ENCODE results near the gene PABPN1.

PABPN1 gene

GRCh38 chr14:23306412-23307145, 14.7 kb upstream of the PABPN1 start, which contains the start of gene BCL2L2:
Gene BCL2L2 (plus strand): TSS chr14:23306833. CDS start chr14:23307768, 935 bp downstream.
- H2AFZ ChIP-seq (ENCODE audit: low read length), result no peak within 1 kb of the TSS
- H3K36me3 ChIP-seq (replicated peaks; ENCODE audit: insufficient read depth, low read length), result no peaks in the 10 kb centered on the region
- H3K4me1 ChIP-seq (ENCODE audit: low read length), result no peaks in the 10 kb centered on the region
- no peak within 1 kb of the TSS for H3K27ac ChIP-seq (ENCODE audit: low read length)
- H3K4me2 ChIP-seq (ENCODE audit: low read depth, low read length), result no peak within 1 kb of the TSS
- no peaks in the 10 kb centered on the region for H4K20me1 ChIP-seq (ENCODE audit: insufficient read depth, low read length)
- no peaks in the 10 kb centered on the region for H3K9me2 ChIP-seq (replicated peaks; ENCODE audit: insufficient read depth, low read length)
- H3K9me3 ChIP-seq (replicated peaks; ENCODE audit: insufficient read depth, low read length), result no peaks in the 10 kb centered on the region
- no peaks in the 10 kb centered on the region for H3K79me2 ChIP-seq (ENCODE audit: low read length)
- no peak within 1 kb of the TSS for H3K9ac ChIP-seq (ENCODE audit: low read length)
- H3K27me3 ChIP-seq (replicated peaks; ENCODE audit: insufficient read depth, low read length), result no peaks in the 10 kb centered on the region
- no peak for TF ChIP-seq CTCF (IDR thresholded peaks at IDR 0.05; ENCODE audit: low read length)
- no peak for TF ChIP-seq EZH2phosphoT487 (IDR thresholded peaks at IDR 0.05; ENCODE audit: low read length)
- no peak for TF ChIP-seq EZH2 (optimal IDR thresholded peaks at IDR 0.05; ENCODE audit: low read depth, low read length)
- H3K4me3 ChIP-seq (ENCODE audit: low read length), result no peak within 1 kb of the TSS
- no peak for DNase-seq
- peaks cover 8% of the 10 kb centered on the region for H3F3A ChIP-seq (ENCODE audit: insufficient read depth, low read length)

GRCh38 chr14:23307146-23307530, 14.1 kb upstream of the PABPN1 start:
- Histone ChIP-seq H3K27ac (ENCODE audit: low read length) (no peak overlapping the region), H3K4me2 (ENCODE audit: low read depth, low read length) (no peak overlapping the region), H2AFZ (ENCODE audit: low read length) (no peak overlapping the region), H3K36me3 (replicated peaks; ENCODE audit: insufficient read depth, low read length) (no peaks in the 10 kb centered on the region), H4K20me1 (ENCODE audit: insufficient read depth, low read length) (no peaks in the 10 kb centered on the region), H3K4me3 (ENCODE audit: low read length) (no peak overlapping the region), H3K9ac (ENCODE audit: low read length) (no peak overlapping the region), H3K9me2 (replicated peaks; ENCODE audit: insufficient read depth, low read length) (no peaks in the 10 kb centered on the region), H3F3A (ENCODE audit: insufficient read depth, low read length) (peaks cover 5% of the 10 kb centered on the region), H3K9me3 (replicated peaks; ENCODE audit: insufficient read depth, low read length) (no peaks in the 10 kb centered on the region), H3K79me2 (ENCODE audit: low read length) (no peaks in the 10 kb centered on the region), H3K27me3 (replicated peaks; ENCODE audit: insufficient read depth, low read length) (no peaks in the 10 kb centered on the region), H3K4me1 (ENCODE audit: low read length) (no peaks in the 10 kb centered on the region)
- DNase-seq, result no peak
- no peak for TF ChIP-seq EZH2phosphoT487 (IDR thresholded peaks at IDR 0.05; ENCODE audit: low read length)
- no peak for TF ChIP-seq CTCF (IDR thresholded peaks at IDR 0.05; ENCODE audit: low read length)
- TF ChIP-seq EZH2 (optimal IDR thresholded peaks at IDR 0.05; ENCODE audit: low read depth, low read length), result no peak

- no peak overlapping the region for H3K4me3 ChIP-seq (ENCODE audit: low read length)
- no peaks in the 10 kb centered on the region for H3F3A ChIP-seq (ENCODE audit: insufficient read depth, low read length)
- no peak overlapping the region for H3K27ac ChIP-seq (ENCODE audit: low read length)
- H3K36me3 ChIP-seq (replicated peaks; ENCODE audit: insufficient read depth, low read length), result no peaks in the 10 kb centered on the region
- no peaks in the 10 kb centered on the region for H3K27me3 ChIP-seq (replicated peaks; ENCODE audit: insufficient read depth, low read length)
- no peak overlapping the region for H3K9ac ChIP-seq (ENCODE audit: low read length)
- H3K4me2 ChIP-seq (ENCODE audit: low read depth, low read length), result no peak overlapping the region
- no peaks in the 10 kb centered on the region for H3K79me2 ChIP-seq (ENCODE audit: low read length)
- H2AFZ ChIP-seq (ENCODE audit: low read length), result no peak overlapping the region
- no peaks in the 10 kb centered on the region for H4K20me1 ChIP-seq (ENCODE audit: insufficient read depth, low read length)
- H3K4me1 ChIP-seq (ENCODE audit: low read length), result no peaks in the 10 kb centered on the region
- H3K9me2 ChIP-seq (replicated peaks; ENCODE audit: insufficient read depth, low read length), result no peaks in the 10 kb centered on the region
- DNase-seq, result no peak
- TF ChIP-seq EZH2 (optimal IDR thresholded peaks at IDR 0.05; ENCODE audit: low read depth, low read length) (no peak), EZH2phosphoT487 (IDR thresholded peaks at IDR 0.05; ENCODE audit: low read length) (no peak), CTCF (IDR thresholded peaks at IDR 0.05; ENCODE audit: low read length) (no peak)
- H3K9me3 ChIP-seq (replicated peaks; ENCODE audit: insufficient read depth, low read length), result no peaks in the 10 kb centered on the region
Measured at GRCh38 chr14:23307687-23308644, 13.3 kb upstream of the PABPN1 start.
